NOMO-1 treated with DMSO at 0.1 percent for 48 hours (cell line): Measurements from ENCODE around the gene ZNF438.
"Not testable (repeated sequence)": the region's sequence is repeated elsewhere in the genome, so short reads cannot be mapped to it uniquely, and the experiment has no call there.

Experiments
- DNase-seq: peaks from one replicate; lab custom pipeline; 2025; ENCODE audit not compliant: unreplicated experiment; lab: John Stamatoyannopoulos, UW

Gene ZNF438

GRCh38 chr10:30816159-30816819, 215.4 kb downstream of the ZNF438 start:
- no peak for DNase-seq

- DNase-seq, result no peak
These were observed 217.7 kb downstream of the ZNF438 start for GRCh38 chr10:30813872-30814481.

GRCh38 chr10:30812018-30812851, 219.4 kb downstream of the ZNF438 start:
- peak; percentile 5 for DNase-seq

- DNase-seq, result no peak
These were observed 220.2 kb downstream of the ZNF438 start for GRCh38 chr10:30811276-30812017.

GRCh38 chr10:30810416-30810815, 221.2 kb downstream of the ZNF438 start:
- DNase-seq, result no peak

- no peak for DNase-seq
These were observed 224.8 kb downstream of the ZNF438 start for GRCh38 chr10:30806850-30807249.

GRCh38 chr10:30805061-30805460, 226.6 kb downstream of the ZNF438 start:
- no peak for DNase-seq

- no peak for DNase-seq
These were observed 227.1 kb downstream of the ZNF438 start for GRCh38 chr10:30804478-30805055.

- no peak for DNase-seq
These were observed 227.8 kb downstream of the ZNF438 start for GRCh38 chr10:30803892-30804322.

- no peak for DNase-seq
These were observed 228.6 kb downstream of the ZNF438 start for GRCh38 chr10:30803058-30803457.

GRCh38 chr10:30800368-30800767, 231.3 kb downstream of the ZNF438 start:
- DNase-seq, result no peak

- DNase-seq, result no peak
These were observed 232.9 kb downstream of the ZNF438 start for GRCh38 chr10:30798646-30799185.

- DNase-seq, result not testable (repeated sequence)
These were observed 236.6 kb downstream of the ZNF438 start for GRCh38 chr10:30795024-30795423.
